ENCODE results near the gene ALKBH5.

DNA sequence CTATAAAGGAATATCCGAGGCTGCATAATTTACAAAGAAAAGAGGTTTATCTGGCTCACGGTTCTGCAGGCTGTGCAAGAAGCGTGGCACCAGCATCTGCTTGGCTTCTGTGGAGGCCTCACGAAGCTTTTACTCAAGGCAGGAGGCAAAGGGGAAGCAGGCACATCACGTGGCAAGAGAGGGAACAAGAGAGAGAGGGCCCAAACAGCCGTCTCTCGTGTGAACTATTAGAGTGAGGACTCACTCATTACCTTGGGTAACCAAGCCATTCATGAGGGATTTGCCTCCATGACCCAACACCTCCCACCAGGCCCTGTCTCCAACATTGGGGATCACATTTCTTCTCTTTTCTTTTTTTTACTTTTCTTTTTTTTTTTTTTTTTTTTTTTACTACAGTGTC, 7.5 kb upstream of the ALKBH5 start:
- TF ChIP-seq, protein P1, sequence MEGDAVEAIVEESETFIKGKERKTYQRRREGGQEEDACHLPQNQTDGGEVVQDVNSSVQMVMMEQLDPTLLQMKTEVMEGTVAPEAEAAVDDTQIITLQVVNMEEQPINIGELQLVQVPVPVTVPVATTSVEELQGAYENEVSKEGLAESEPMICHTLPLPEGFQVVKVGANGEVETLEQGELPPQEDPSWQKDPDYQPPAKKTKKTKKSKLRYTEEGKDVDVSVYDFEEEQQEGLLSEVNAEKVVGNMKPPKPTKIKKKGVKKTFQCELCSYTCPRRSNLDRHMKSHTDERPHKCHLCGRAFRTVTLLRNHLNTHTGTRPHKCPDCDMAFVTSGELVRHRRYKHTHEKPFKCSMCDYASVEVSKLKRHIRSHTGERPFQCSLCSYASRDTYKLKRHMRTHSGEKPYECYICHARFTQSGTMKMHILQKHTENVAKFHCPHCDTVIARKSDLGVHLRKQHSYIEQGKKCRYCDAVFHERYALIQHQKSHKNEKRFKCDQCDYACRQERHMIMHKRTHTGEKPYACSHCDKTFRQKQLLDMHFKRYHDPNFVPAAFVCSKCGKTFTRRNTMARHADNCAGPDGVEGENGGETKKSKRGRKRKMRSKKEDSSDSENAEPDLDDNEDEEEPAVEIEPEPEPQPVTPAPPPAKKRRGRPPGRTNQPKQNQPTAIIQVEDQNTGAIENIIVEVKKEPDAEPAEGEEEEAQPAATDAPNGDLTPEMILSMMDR (IDR thresholded peaks at IDR 0.05), result no peak
- TF ChIP-seq POLR2A (IDR thresholded peaks at IDR 0.05) (no peak), EP300 (IDR thresholded peaks at IDR 0.05) (no peak)
